ENCODE data around the gene UNK.
"Not testable (repeated sequence)": the region's sequence is repeated elsewhere in the genome, so short reads cannot be mapped to it uniquely, and the experiment has no call there.

UNK gene

GRCh38 chr17:75837899-75838298 lies 53.3 kb downstream of the UNK start:
- DNase-seq (ENCODE audit: low read depth) = no peak

GRCh38 chr17:75838410-75838809 lies 53.8 kb downstream of the UNK start:
- no peak for DNase-seq (ENCODE audit: low read depth)

GRCh38 chr17:75839942-75840798 lies 55.6 kb downstream of the UNK start:
- DNase-seq (ENCODE audit: low read depth) = no peak

- DNase-seq (ENCODE audit: low read depth) = no peak
Observed at GRCh38 chr17:75840799-75841164, 56.2 kb downstream of the UNK start.

- no peak for DNase-seq (ENCODE audit: low read depth)
Observed at GRCh38 chr17:75842411-75842810, 57.8 kb downstream of the UNK start.

- DNase-seq (ENCODE audit: low read depth) = no peak
Observed at GRCh38 chr17:75842963-75843576, 58.5 kb downstream of the UNK start.

GRCh38 chr17:75843577-75844529 lies 59.2 kb downstream of the UNK start, which contains the start of gene UNC13D:
Gene UNC13D (minus strand): TSS chr17:75844404. CDS start chr17:75844337, 67 bp downstream.
- DNase-seq (ENCODE audit: low read depth) = no peak

- DNase-seq (ENCODE audit: low read depth) = no peak
Observed at GRCh38 chr17:75844530-75845057, 60.0 kb downstream of the UNK start.

- no peak for DNase-seq (ENCODE audit: low read depth)
Observed at GRCh38 chr17:75845058-75845711, 60.6 kb downstream of the UNK start.

GRCh38 chr17:75845933-75846691 lies 61.5 kb downstream of the UNK start:
- no peak for DNase-seq (ENCODE audit: low read depth)

- no peak for DNase-seq (ENCODE audit: low read depth)
Observed at GRCh38 chr17:75846692-75847613, 62.3 kb downstream of the UNK start.

- no peak for DNase-seq (ENCODE audit: low read depth)
Observed at GRCh38 chr17:75847614-75848522, 63.3 kb downstream of the UNK start.

- no peak for DNase-seq (ENCODE audit: low read depth)
Observed at GRCh38 chr17:75848523-75849278, 64.1 kb downstream of the UNK start.

- DNase-seq (ENCODE audit: low read depth) = no peak
Observed at GRCh38 chr17:75849279-75849646, 64.7 kb downstream of the UNK start.

GRCh38 chr17:75849724-75850123 lies 65.1 kb downstream of the UNK start:
- no peak for DNase-seq (ENCODE audit: low read depth)

GRCh38 chr17:75850928-75851692 lies 66.5 kb downstream of the UNK start:
- DNase-seq (ENCODE audit: low read depth) = no peak

GRCh38 chr17:75851693-75851991 lies 67.0 kb downstream of the UNK start:
- not testable (repeated sequence) for DNase-seq (ENCODE audit: low read depth)
